Panc1 (cell line): Measurements from ENCODE around the gene IL10RB. TPM values are rescaled to one million over a fixed set of nuclear protein-coding genes. Genes with fewer than 3 reads are reported as not detected.

Experiments used
- ATAC-seq: fragments of 200-7000 bp; cut with Tn5 transposase; 2 replicates; pipeline ENCODE4 v1.9.1; 2020; ENCODE audit warnings: mild to moderate bottlenecking, moderate library complexity
- BruUV-seq: library from RNA; stranded (reverse); fragments of 400-500 nt; replicated peaks from 2 replicates; lab custom pipeline; 2021; lab: Mats Ljungman, UMichigan
- CTCF ChIA-PET: fragments of 300-600 bp; sonication (Branson Sonifier 250); formaldehyde crosslinking; loops from one replicate; lab custom pipeline; 2022; ENCODE audit warnings: antibody characterized with exemption; lab: Charles Lee
- POLR2A ChIA-PET: fragments of 300-600 bp; sonication (Branson Sonifier 250); formaldehyde crosslinking; loops from one replicate; lab custom pipeline; 2022; ENCODE audit warnings: antibody characterized with exemption; lab: Charles Lee
- DNase-seq: peaks from one replicate; pipeline ENCODE4 v3.0.0-alpha.2; 2010; ENCODE audit warnings: low read depth, low spot score
- H3K27ac ChIP-seq: 2 replicates; pipeline ENCODE4 v1.5.1; 2011; ENCODE audit warnings: mild to moderate bottlenecking, low read length, inconsistent platforms
- H3K27me3 ChIP-seq: fragments of 200-500 bp; sonication (Bioruptor generic); 2 replicates; pipeline ENCODE4 v1.6.0; 2014; ENCODE audit warnings: low read length, inconsistent platforms; ENCODE audit not compliant: control insufficient read depth, insufficient read depth
- H3K36me3 ChIP-seq: fragments of 200-500 bp; sonication (Bioruptor generic); 2 replicates; pipeline ENCODE4 v1.5.1; 2014; ENCODE audit warnings: inconsistent platforms, mild to moderate bottlenecking, low read length, moderate library complexity; ENCODE audit not compliant: control insufficient read depth, insufficient read depth
- H3K4me1 ChIP-seq: 2 replicates; pipeline ENCODE4 v1.5.1; 2011; ENCODE audit warnings: inconsistent platforms, mild to moderate bottlenecking, low read length, moderate library complexity; ENCODE audit not compliant: control insufficient read depth, insufficient read depth
- H3K4me3 ChIP-seq, 2 experiments: 2 replicates each; pipeline ENCODE4 v1.5.1; 2011 to 2012; ENCODE audit warnings: low read depth in 2 of 2, low read length in 2 of 2, mild to moderate bottlenecking in 2 of 2, inconsistent platforms in 1 of 2, moderate library complexity in 1 of 2
- H3K9me3 ChIP-seq: fragments of 200-500 bp; sonication (Bioruptor generic); 2 replicates; pipeline ENCODE4 v1.5.1; 2014; ENCODE audit warnings: low read depth, mild to moderate bottlenecking, inconsistent platforms, low read length, moderate library complexity; ENCODE audit not compliant: control insufficient read depth, insufficient read depth
- CTCF ChIP-seq: fragments of 450-650 bp; IDR thresholded peaks from 2 replicates; pipeline ENCODE4 v1.5.1; 2017; ENCODE audit warnings: mild to moderate bottlenecking
- POLR2AphosphoS5 ChIP-seq: IDR thresholded peaks from 2 replicates; pipeline ENCODE4 v1.6.1; 2012; ENCODE audit warnings: mild to moderate bottlenecking, low read depth, low read length, moderate library complexity
- REST ChIP-seq, 2 experiments: IDR thresholded peaks; 2 replicates each; pipeline ENCODE4 v1.6.1; 2011 to 2012; ENCODE audit warnings: low read depth in 2 of 2, control low read depth in 1 of 2, low read length in 1 of 2, mild to moderate bottlenecking in 1 of 2, moderate library complexity in 1 of 2; ENCODE audit not compliant: insufficient read depth in 1 of 2
- SIN3A ChIP-seq: IDR thresholded peaks from 2 replicates; pipeline ENCODE4 v1.6.1; 2012; ENCODE audit warnings: low read depth, mild to moderate bottlenecking, low read length, moderate library complexity, borderline replicate concordance; ENCODE audit not compliant: insufficient read depth
- TCF7L2 ChIP-seq: IDR thresholded peaks from 2 replicates; pipeline ENCODE4 v1.6.1; 2011; ENCODE audit warnings: mild to moderate bottlenecking, low read depth, low read length, inconsistent platforms
- in situ Hi-C: cut with HindIII; loops from 2 replicates; pipeline ENCODE4 v1.10.0; 2016; ENCODE audit warnings: low sequenced_read_pairs, low pct_unique_long_range_greater_than_20kb
- intact Hi-C: fragments of 100-400 bp; cut with micrococcal nuclease; formaldehyde crosslinking; loops from one replicate; pipeline ENCODE4 v1.10.0; 2022; ENCODE audit not compliant: unreplicated experiment
- total RNA-seq: library from RNA; stranded (reverse); gene quantifications from one replicate; pipeline ENCODE4 v1.2.1, GENCODE V29; 2021; ENCODE audit not compliant: unreplicated experiment

IL10RB gene
- total RNA-seq, 1 experiment from 2014 or later = 17.7 TPM

DNA sequence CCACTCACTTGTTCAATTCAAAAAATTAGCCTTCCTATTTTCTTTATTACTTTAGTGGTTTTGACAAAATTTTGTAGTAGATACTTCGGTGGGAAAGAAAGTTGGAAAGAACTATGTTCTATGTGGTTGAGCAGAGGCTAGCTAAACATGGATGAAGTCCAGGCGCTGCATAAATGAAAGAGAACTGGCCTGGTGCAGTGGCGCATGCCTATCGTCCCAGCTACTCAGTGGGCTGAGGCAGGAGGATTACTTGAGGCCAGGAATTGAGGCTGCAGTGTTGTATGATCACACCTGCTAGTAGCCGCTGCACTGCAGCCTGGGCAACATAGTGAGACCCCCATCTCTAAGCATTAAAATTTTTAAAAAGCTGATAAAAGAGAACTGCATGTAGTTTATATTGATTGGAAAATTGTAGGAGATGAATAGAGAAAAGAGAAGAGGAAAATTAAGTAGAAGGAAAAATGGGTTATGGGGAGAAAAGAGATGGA lies 79.6 kb downstream of the IL10RB start:
- in situ Hi-C loops (no loop called here), intact Hi-C loops (no loop called here)
- Histone ChIP-seq H3K9me3 (no peaks in the 10 kb centered on the region), H3K27me3 (no peaks in the 10 kb centered on the region), H3K4me3 (no peak overlapping the region), H3K36me3 (peaks cover 5% of the 10 kb centered on the region; the same call in 1 of the 2 replicates), H3K27ac (no peak overlapping the region), H3K4me1 (no peaks in the 10 kb centered on the region)
- no TSS peak for BruUV-seq
- TF ChIP-seq CTCF (no peak), REST (IDR thresholded peaks at IDR 0.05; ENCODE audit: insufficient read depth in 1 of 2, low read depth in 2 of 2, low read length in 1 of 2) (no peak), POLR2AphosphoS5 (no peak), SIN3A (no peak), TCF7L2 (no peak)
- DNase-seq (no peak), ATAC-seq (no peak)
- ChIA-PET POLR2A (no interaction called here), CTCF (no interaction called here)

Other genes starting within 250 kb of the IL10RB start
- not detected for gene OLIG2, start 240.4 kb upstream of the IL10RB start, total RNA-seq
- 0.21 TPM for gene OLIG1, start 196.2 kb upstream of the IL10RB start, total RNA-seq
- gene IFNAR2, start 36.4 kb upstream of the IL10RB start, total RNA-seq = 18.2 TPM
- gene IFNAR1, start 58.6 kb downstream of the IL10RB start, total RNA-seq = 23.8 TPM
- 47.9 TPM for gene IFNGR2, start 137.0 kb downstream of the IL10RB start, total RNA-seq
- gene TMEM50B, start 213.6 kb downstream of the IL10RB start, total RNA-seq = 18.5 TPM
- 1.5 TPM for gene DNAJC28, start 225.3 kb downstream of the IL10RB start, total RNA-seq